Smooth muscle cell (in vitro differentiated cells): ENCODE results near the gene KIF12. TPM values are rescaled to one million over a fixed set of nuclear protein-coding genes. Genes with fewer than 3 reads are reported as not detected.

Source experiments
- DNase-seq: peaks from one replicate; lab custom pipeline; 2025; ENCODE audit not compliant: unreplicated experiment; lab: John Stamatoyannopoulos, UW
- H2AFZ ChIP-seq: fragments of 200-600 bp; sonication (generic); 2 replicates; pipeline ENCODE4 v1.6.0; 2016; ENCODE audit warnings: antibody characterized with exemption, low read depth, mild to moderate bottlenecking
- H3F3A ChIP-seq: fragments of 200-600 bp; sonication (generic); 2 replicates; pipeline ENCODE4 v1.6.0; 2017; ENCODE audit warnings: antibody characterized with exemption, low read depth
- H3K27ac ChIP-seq: fragments of 200-600 bp; sonication (generic); 2 replicates; pipeline ENCODE4 v1.5.1; 2016; ENCODE audit warnings: low read depth, mild to moderate bottlenecking
- H3K27me3 ChIP-seq: fragments of 200-600 bp; sonication (generic); 2 replicates; pipeline ENCODE4 v1.6.1; 2016; ENCODE audit warnings: low read depth, mild to moderate bottlenecking
- H3K36me3 ChIP-seq: fragments of 200-600 bp; sonication (generic); 2 replicates; pipeline ENCODE4 v1.5.1; 2016; ENCODE audit warnings: low read depth
- H3K4me1 ChIP-seq: fragments of 200-600 bp; sonication (generic); 2 replicates; pipeline ENCODE4 v1.5.1; 2016; ENCODE audit warnings: low read depth
- H3K4me2 ChIP-seq: fragments of 200-600 bp; sonication (generic); 2 replicates; pipeline ENCODE4 v1.6.0; 2016; ENCODE audit warnings: mild to moderate bottlenecking
- H3K4me3 ChIP-seq: fragments of 200-600 bp; sonication (generic); 2 replicates; pipeline ENCODE4 v1.5.1; 2016; ENCODE audit warnings: mild to moderate bottlenecking
- H3K79me2 ChIP-seq: fragments of 200-600 bp; sonication (generic); 2 replicates; pipeline ENCODE4 v1.6.0; 2016; ENCODE audit warnings: low read depth, mild to moderate bottlenecking
- H3K9ac ChIP-seq: fragments of 200-600 bp; sonication (generic); 2 replicates; pipeline ENCODE4 v1.6.0; 2016; ENCODE audit warnings: low read depth
- H3K9me3 ChIP-seq: fragments of 200-600 bp; sonication (generic); replicated peaks from 2 replicates; pipeline ENCODE4 v1.5.1; 2016; ENCODE audit warnings: low read depth
- H4K20me1 ChIP-seq: fragments of 200-600 bp; sonication (generic); 2 replicates; pipeline ENCODE4 v1.6.0; 2016; ENCODE audit warnings: low read depth
- CTCF ChIP-seq: fragments of 200-600 bp; sonication (generic); IDR thresholded peaks from 2 replicates; pipeline ENCODE4 v1.5.1; 2017; ENCODE audit warnings: borderline replicate concordance, mild to moderate bottlenecking, antibody characterized with exemption; ENCODE audit not compliant: insufficient read depth, poor library complexity, severe bottlenecking
- WGBS: methylation state at CpG from one replicate; pipeline ENCODE4 v1.1.7; 2016; ENCODE audit warnings: low lambda C conversion rate; 5-methylcytosine and 5-hydroxymethylcytosine counted together
- polyA plus RNA-seq: library from polyadenylated mRNA; unstranded; fragments of >200 nt; fragmentation: Nextera tagmentation; extraction: Ambion mirVana; gene quantifications from 2 replicates; pipeline ENCODE4 v1.2.1, GENCODE V29; 2016
- total RNA-seq: library from RNA; depleted of rRNA; stranded (reverse); fragments of >200 nt; gene quantifications from 2 replicates; pipeline ENCODE4 v1.2.3, GENCODE V29; 2014

Gene KIF12
- total and polyA plus RNA-seq, 2 experiments from 2014 or later: not detected

DNA sequence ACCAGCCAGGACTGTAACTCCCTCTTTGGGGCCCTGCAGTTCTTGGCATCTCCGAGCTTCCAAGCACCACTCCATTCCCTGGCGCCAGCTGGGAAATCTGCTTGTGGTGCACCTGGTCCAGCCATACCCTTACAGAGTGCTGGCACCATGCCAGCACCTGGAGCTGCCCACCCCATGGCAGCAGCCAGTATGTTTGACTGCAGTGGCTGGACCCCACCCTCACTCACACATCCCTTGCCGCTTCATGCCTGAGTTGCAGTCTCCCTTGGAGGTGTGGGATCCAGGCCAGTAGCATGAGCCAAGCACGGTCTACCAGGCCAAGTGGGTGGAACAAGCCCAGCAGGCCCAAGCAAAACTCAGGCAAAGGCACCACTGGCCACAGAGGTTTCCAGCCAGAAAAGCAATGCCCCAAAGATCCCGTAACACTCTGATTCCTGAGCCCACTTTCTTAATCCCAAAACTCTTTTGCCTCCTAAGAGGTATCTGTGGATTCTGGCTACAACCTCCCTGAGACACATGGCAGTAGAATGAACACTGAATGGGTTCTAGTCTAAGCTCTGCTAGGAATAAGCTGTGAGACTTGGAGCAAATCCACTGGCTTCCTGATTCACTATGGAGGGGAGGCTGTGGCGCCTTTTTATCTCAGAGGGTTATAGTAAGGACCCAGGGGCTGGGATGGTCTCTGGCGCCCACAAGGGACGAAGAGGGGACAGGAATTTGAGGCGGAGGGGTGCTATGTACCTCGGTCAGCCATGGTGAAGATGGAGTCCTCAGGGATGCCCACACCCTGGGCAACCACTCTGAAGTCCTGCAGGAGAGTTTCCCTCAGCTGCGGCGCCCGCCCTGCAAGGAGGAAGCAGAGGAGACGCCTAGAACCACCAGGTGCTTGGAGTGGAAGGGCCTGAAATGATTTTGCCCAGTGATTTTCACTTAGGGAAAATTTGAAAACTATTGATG lies 26.6 kb downstream of the KIF12 start:
- Histone ChIP-seq H4K20me1 (no peaks in the 10 kb centered on the region), H3K79me2 (no peaks in the 10 kb centered on the region), H3F3A (no peaks in the 10 kb centered on the region), H3K9ac (no peak overlapping the region), H3K27ac (no peak overlapping the region), H3K4me3 (no peak overlapping the region), H3K4me1 (no peaks in the 10 kb centered on the region), H2AFZ (no peak overlapping the region), H3K27me3 (peaks cover 29% of the 10 kb centered on the region), H3K4me2 (no peak overlapping the region), H3K9me3 (no peaks in the 10 kb centered on the region), H3K36me3 (no peaks in the 10 kb centered on the region)
- no peak for TF ChIP-seq CTCF
- DNase-seq: no peak
- WGBS: 80% methylated on average over 14 of the region's 14 CpGs

GRCh38 chr9:114071197-114071795 lies 27.8 kb downstream of the KIF12 start:
- Histone ChIP-seq H3K36me3 (no peaks in the 10 kb centered on the region), H3K4me1 (no peaks in the 10 kb centered on the region), H3K9me3 (no peaks in the 10 kb centered on the region), H3K27ac (no peak overlapping the region), H3K4me3 (no peak overlapping the region), H2AFZ (no peak overlapping the region), H3F3A (no peaks in the 10 kb centered on the region), H3K4me2 (no peak overlapping the region), H3K79me2 (no peaks in the 10 kb centered on the region), H4K20me1 (no peaks in the 10 kb centered on the region), H3K27me3 (peaks cover 22% of the 10 kb centered on the region), H3K9ac (no peak overlapping the region)
- no peak for DNase-seq
- no peak for TF ChIP-seq CTCF
- 90% methylated on average over 7 of the region's 7 CpGs for WGBS

GRCh38 chr9:114070188-114071103 lies 28.6 kb downstream of the KIF12 start:
- H3K4me2 ChIP-seq: no peak overlapping the region
- no peak overlapping the region for H3K4me3 ChIP-seq
- 97% methylated on average over 16 of the region's 17 CpGs for WGBS
- H4K20me1 ChIP-seq: no peaks in the 10 kb centered on the region
- no peaks in the 10 kb centered on the region for H3F3A ChIP-seq
- H3K36me3 ChIP-seq: no peaks in the 10 kb centered on the region
- H2AFZ ChIP-seq: no peak overlapping the region
- H3K27me3 ChIP-seq: peaks cover 14% of the 10 kb centered on the region
- no peak overlapping the region for H3K27ac ChIP-seq
- TF ChIP-seq CTCF: no peak
- no peaks in the 10 kb centered on the region for H3K4me1 ChIP-seq
- DNase-seq: no peak
- H3K79me2 ChIP-seq: no peaks in the 10 kb centered on the region
- no peaks in the 10 kb centered on the region for H3K9me3 ChIP-seq
- no peak overlapping the region for H3K9ac ChIP-seq
